GM19035 (cell line): ENCODE data around the gene NCKAP5.
"Not testable (repeated sequence)": the region's sequence is repeated elsewhere in the genome, so short reads cannot be mapped to it uniquely, and the experiment has no call there.

Experiments
- ATAC-seq: cut with Tn5 transposase; IDR thresholded peaks from one replicate; pipeline ENCODE4 v1.9.1; 2021; ENCODE audit not compliant: unreplicated experiment

The NCKAP5 gene

GRCh38 chr2:132701810-132702209, 866.5 kb downstream of the NCKAP5 start:
- ATAC-seq = no peak

GRCh38 chr2:132699802-132700201, 868.5 kb downstream of the NCKAP5 start:
- ATAC-seq = not testable (repeated sequence)

GRCh38 chr2:132698347-132698746, 869.9 kb downstream of the NCKAP5 start:
- not testable (repeated sequence) for ATAC-seq

GRCh38 chr2:132697556-132698205, 870.6 kb downstream of the NCKAP5 start:
- ATAC-seq = no peak

GRCh38 chr2:132692816-132693215, 875.4 kb downstream of the NCKAP5 start:
- ATAC-seq = no peak

GRCh38 chr2:132691556-132691955, 876.7 kb downstream of the NCKAP5 start:
- no peak for ATAC-seq

- no peak for ATAC-seq
Measured at GRCh38 chr2:132690664-132691303, 877.5 kb downstream of the NCKAP5 start.

GRCh38 chr2:132681766-132682165, 886.5 kb downstream of the NCKAP5 start:
- ATAC-seq = no peak

- no peak for ATAC-seq
Measured at GRCh38 chr2:132680544-132680943, 887.7 kb downstream of the NCKAP5 start.

GRCh38 chr2:132678483-132678882, 889.8 kb downstream of the NCKAP5 start:
- ATAC-seq = no peak

- no peak for ATAC-seq
Measured at GRCh38 chr2:132677661-132678060, 890.6 kb downstream of the NCKAP5 start.

GRCh38 chr2:132676999-132677398, 891.3 kb downstream of the NCKAP5 start:
- ATAC-seq = no peak

GRCh38 chr2:132671151-132671835, 897.0 kb downstream of the NCKAP5 start:
- no peak for ATAC-seq

GRCh38 chr2:132670496-132671150, 897.6 kb downstream of the NCKAP5 start:
- ATAC-seq = no peak

- ATAC-seq = no peak
Measured at GRCh38 chr2:132669908-132670495, 898.3 kb downstream of the NCKAP5 start, which contains the start of gene LYPD1. LYPD1 (minus strand) TSS chr2:132670205; CDS start chr2:132669932, 273 bp downstream.

GRCh38 chr2:132668987-132669907, 899.0 kb downstream of the NCKAP5 start:
- no peak for ATAC-seq

GRCh38 chr2:132668189-132668823, 900.0 kb downstream of the NCKAP5 start:
- no peak for ATAC-seq

GRCh38 chr2:132667706-132668105, 900.6 kb downstream of the NCKAP5 start:
- ATAC-seq = no peak

- ATAC-seq = no peak
Measured at GRCh38 chr2:132665401-132666140, 902.7 kb downstream of the NCKAP5 start.
